GM12878 (cell line): ENCODE data around the gene INAFM1. TPM values are rescaled to one million over a fixed set of nuclear protein-coding genes. Genes with fewer than 3 reads are reported as not detected.

Experiments
- BCLAF1 ChIP-seq: fragments of 450-650 bp; IDR thresholded peaks from 2 replicates; pipeline ENCODE4 v1.6.1; 2017; ENCODE audit warnings: antibody characterized with exemption, mild to moderate bottlenecking, moderate library complexity
- CBFB ChIP-seq: IDR thresholded peaks from 2 replicates; pipeline ENCODE4 v1.6.1; 2016; ENCODE audit warnings: antibody characterized with exemption, low read depth
- CREM ChIP-seq: IDR thresholded peaks from 2 replicates; pipeline ENCODE4 v1.6.1; 2014; ENCODE audit warnings: antibody characterized with exemption, low read depth
- CTCF ChIP-seq, 3 experiments: IDR thresholded peaks in 2 of 3; conservative IDR thresholded peaks in 1 of 3; 2 replicates each; pipeline ENCODE4 v1.5.1; 2011; ENCODE audit warnings: low read depth in 3 of 3, low read length in 3 of 3, mild to moderate bottlenecking in 3 of 3, control low read depth in 2 of 3, moderate library complexity in 2 of 3, inconsistent platforms in 1 of 3, mixed read lengths in 1 of 3; ENCODE audit not compliant: control insufficient read depth in 2 of 3, insufficient read depth in 1 of 3; ENCODE audit errors: extremely low read depth in 1 of 3
- E2F4 ChIP-seq: IDR thresholded peaks from 2 replicates; pipeline ENCODE4 v1.6.1; 2012; ENCODE audit warnings: low read depth, low read length, improper control_type of control experiment
- EED ChIP-seq: sonication (generic); IDR thresholded peaks from 2 replicates; pipeline ENCODE4 v1.6.1; 2016; ENCODE audit warnings: antibody characterized with exemption, low read depth
- ESRRA ChIP-seq: IDR thresholded peaks from 2 replicates; pipeline ENCODE4 v1.6.1; 2012; ENCODE audit warnings: mild to moderate bottlenecking, low read length, improper control_type of control experiment
- FOXK2 ChIP-seq: fragments of 450-650 bp; IDR thresholded peaks from 2 replicates; pipeline ENCODE4 v1.6.1; 2017; ENCODE audit warnings: mild to moderate bottlenecking, moderate library complexity
- HDAC2 ChIP-seq: fragments of 200-600 bp; sonication (generic); IDR thresholded peaks from 2 replicates; pipeline ENCODE4 v1.6.1; 2017
- MAX ChIP-seq: IDR thresholded peaks from 2 replicates; pipeline ENCODE4 v1.6.1; 2012; ENCODE audit warnings: low read depth, low read length, improper control_type of control experiment
- MXI1 ChIP-seq: fragments of 150-350 bp; IDR thresholded peaks from 2 replicates; pipeline ENCODE4 v1.6.1; 2011; ENCODE audit warnings: low read depth, mild to moderate bottlenecking, inconsistent platforms, low read length, improper control_type of control experiment
- NFYA ChIP-seq: IDR thresholded peaks from 2 replicates; pipeline ENCODE4 v1.6.1; 2011; ENCODE audit warnings: low read depth, mild to moderate bottlenecking, low read length, improper control_type of control experiment, borderline replicate concordance
- NKRF ChIP-seq: fragments of 450-650 bp; conservative IDR thresholded peaks from 2 replicates; pipeline ENCODE4 v1.6.1; 2017; ENCODE audit warnings: mild to moderate bottlenecking, moderate library complexity
- SMC3 ChIP-seq: IDR thresholded peaks from 2 replicates; pipeline ENCODE4 v1.6.1; 2011; ENCODE audit warnings: low read length, improper control_type of control experiment, borderline replicate concordance
- SREBF1 ChIP-seq: IDR thresholded peaks from 2 replicates; pipeline ENCODE4 v1.6.1; 2012; ENCODE audit warnings: mild to moderate bottlenecking, low read length
- SUPT20H ChIP-seq: IDR thresholded peaks from 2 replicates; pipeline ENCODE4 v1.6.1; 2011; ENCODE audit warnings: low read depth, mild to moderate bottlenecking, low read length, moderate library complexity, borderline replicate concordance; ENCODE audit not compliant: control insufficient read depth
- YY1 ChIP-seq: IDR thresholded peaks from 2 replicates; pipeline ENCODE4 v1.6.1; 2011; ENCODE audit warnings: low read depth, mild to moderate bottlenecking, low read length
- ZNF24 ChIP-seq: fragments of 450-650 bp; IDR thresholded peaks from 2 replicates; pipeline ENCODE4 v1.6.1; 2017; ENCODE audit warnings: antibody characterized with exemption, mild to moderate bottlenecking
- polyA plus RNA-seq, 11 experiments: library from polyadenylated mRNA; depleted of rRNA in 4 of 11; unstranded in 6 of 11; stranded (reverse) in 5 of 11; fragments of >200 nt; fragmentation: Nextera tagmentation in 4 of 11; fragmentation: Illumina TruSeq in 1 of 11; extraction: Ambion mirVana in 4 of 11; extraction: Trizol in 1 of 11; gene quantifications; 1 replicate in 1 of 11; 2 replicates in 10 of 11; pipeline versions ENCODE4 v1.2.1 to v1.2.3, GENCODE V29; 2011 to 2016; ENCODE audit warnings: inconsistent platforms in 2 of 11, missing spikeins in 2 of 11, low read depth in 1 of 11
- total RNA-seq, 4 experiments: library from RNA; depleted of rRNA in 3 of 4; stranded (reverse); fragments of >200 nt in 3 of 4; fragmentation: Illumina TruSeq in 1 of 4; extraction: Trizol in 1 of 4; gene quantifications; 2 replicates each; pipeline versions ENCODE4 v1.2.1 to v1.2.3, GENCODE V29; 2013 to 2021
- TF ChIP-seq, protein P1 (sequence below): fragments of 450-650 bp; IDR thresholded peaks from 2 replicates; pipeline ENCODE4 v1.6.1; 2018; ENCODE audit warnings: borderline replicate concordance, mild to moderate bottlenecking; ENCODE audit not compliant: partially characterized antibody

INAFM1 gene
- total and polyA plus RNA-seq, 10 of the 15 experiments (the other 5 are each of a cell fraction or from before 2014, with no cell fraction given): 0.57 to 6.8 (median 1.1) TPM; not detected in 1

DNA sequence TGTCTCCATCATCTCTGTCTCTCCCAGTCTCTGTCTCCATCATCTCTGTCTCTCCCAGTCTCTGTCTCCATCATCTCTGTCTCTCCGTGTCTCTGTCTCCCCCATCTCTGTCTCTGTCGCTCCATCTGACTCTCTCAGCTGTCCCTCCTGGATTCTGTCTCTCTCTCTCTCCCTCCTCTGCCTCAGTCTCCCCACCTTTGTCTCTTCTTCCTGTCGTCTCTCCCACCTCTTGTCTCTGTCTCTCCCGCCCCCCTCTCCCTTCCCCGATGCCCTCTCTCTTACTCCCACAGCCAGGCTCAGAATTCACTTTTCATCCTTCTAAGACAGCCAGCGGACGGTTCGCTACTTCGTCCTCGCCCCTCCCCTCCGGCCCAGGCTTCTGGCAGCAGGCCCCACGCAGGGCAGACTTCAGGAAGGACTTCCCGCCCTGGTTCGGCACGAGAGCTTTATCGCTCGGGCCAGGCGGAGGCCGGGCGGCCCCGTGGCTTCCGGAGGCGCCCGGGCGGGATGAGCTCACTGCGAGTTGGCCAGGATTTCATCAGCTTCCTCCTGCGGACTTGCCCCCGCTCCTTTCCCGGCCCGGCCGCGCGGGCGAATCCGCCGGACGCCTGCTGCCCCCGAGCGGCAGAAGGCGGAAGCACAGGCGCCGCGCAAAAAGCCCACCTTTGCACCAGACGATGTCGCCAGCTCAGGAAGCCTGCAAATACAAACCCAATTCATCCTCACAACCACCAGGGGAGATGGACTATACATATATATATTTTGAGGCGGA, 30.7 kb upstream of the INAFM1 start (continued):
- TF ChIP-seq EED (peak; percentile 70), ZNF24 (no peak), SMC3 (peak; percentile 89), MXI1 (no peak), YY1 (peak; percentile 55), CTCF (IDR thresholded peaks at IDR 0.05 in 2 of 3, conservative IDR thresholded peaks at IDR 0.05 in 1 of 3; ENCODE audit: control insufficient read depth in 2 of 3, extremely low read depth in 1 of 3, insufficient read depth in 1 of 3, low read depth in 3 of 3, low read length in 3 of 3) (peak; percentile 93 to 99 (median 95); a peak in 5 of 6 replicates), NKRF (peak; percentile 81), SREBF1 (no peak), MAX (peak; percentile 52), CREM (no peak), NFYA (no peak), HDAC2 (no peak), ESRRA (0 out of 2 replicates have a peak, but pooled peaks have one; percentile 41), E2F4 (peak; percentile 8; the same call in 1 of the 2 replicates), CBFB (0 out of 2 replicates have a peak, but pooled peaks have one; percentile 41), SUPT20H (no peak), FOXK2 (no peak), BCLAF1 (no peak)
- TF ChIP-seq, protein P1, sequence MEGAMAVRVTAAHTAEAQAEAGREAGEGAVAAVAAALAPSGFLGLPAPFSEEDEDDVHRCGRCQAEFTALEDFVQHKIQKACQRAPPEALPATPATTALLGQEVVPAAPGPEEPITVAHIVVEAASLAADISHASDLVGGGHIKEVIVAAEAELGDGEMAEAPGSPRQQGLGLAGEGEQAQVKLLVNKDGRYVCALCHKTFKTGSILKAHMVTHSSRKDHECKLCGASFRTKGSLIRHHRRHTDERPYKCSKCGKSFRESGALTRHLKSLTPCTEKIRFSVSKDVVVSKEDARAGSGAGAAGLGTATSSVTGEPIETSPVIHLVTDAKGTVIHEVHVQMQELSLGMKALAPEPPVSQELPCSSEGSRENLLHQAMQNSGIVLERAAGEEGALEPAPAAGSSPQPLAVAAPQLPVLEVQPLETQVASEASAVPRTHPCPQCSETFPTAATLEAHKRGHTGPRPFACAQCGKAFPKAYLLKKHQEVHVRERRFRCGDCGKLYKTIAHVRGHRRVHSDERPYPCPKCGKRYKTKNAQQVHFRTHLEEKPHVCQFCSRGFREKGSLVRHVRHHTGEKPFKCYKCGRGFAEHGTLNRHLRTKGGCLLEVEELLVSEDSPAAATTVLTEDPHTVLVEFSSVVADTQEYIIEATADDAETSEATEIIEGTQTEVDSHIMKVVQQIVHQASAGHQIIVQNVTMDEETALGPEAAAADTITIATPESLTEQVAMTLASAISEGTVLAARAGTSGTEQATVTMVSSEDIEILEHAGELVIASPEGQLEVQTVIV: no peak
